GM18870 (cell line): ENCODE data around the gene ENPP6.
A peak's percentile ranks its signal among the peaks of the same experiment; 100 is the strongest.

Source experiments
- ATAC-seq: cut with Tn5 transposase; IDR thresholded peaks from one replicate; pipeline ENCODE4 v1.9.1; 2021; ENCODE audit warnings: moderate library complexity; ENCODE audit not compliant: unreplicated experiment

The ENPP6 gene

GRCh38 chr4:184110452-184111224 is 107.0 kb downstream of the ENPP6 start:
- no peak for ATAC-seq

- no peak for ATAC-seq
Observed at GRCh38 chr4:184108006-184108501, 109.6 kb downstream of the ENPP6 start.

- ATAC-seq, result no peak
Observed at GRCh38 chr4:184104419-184105101, 113.1 kb downstream of the ENPP6 start.

GRCh38 chr4:184103527-184104264 is 114.0 kb downstream of the ENPP6 start:
- no peak for ATAC-seq

GRCh38 chr4:184102927-184103326 is 114.7 kb downstream of the ENPP6 start:
- ATAC-seq, result no peak

GRCh38 chr4:184102488-184102887 is 115.2 kb downstream of the ENPP6 start:
- no peak for ATAC-seq

GRCh38 chr4:184101711-184102110 is 116.0 kb downstream of the ENPP6 start:
- ATAC-seq, result no peak

- peak; percentile 38 for ATAC-seq
Observed at GRCh38 chr4:184100297-184100885, 117.3 kb downstream of the ENPP6 start.

- no peak for ATAC-seq
Observed at GRCh38 chr4:184099535-184099966, 118.1 kb downstream of the ENPP6 start.

GRCh38 chr4:184099000-184099399 is 118.7 kb downstream of the ENPP6 start:
- ATAC-seq, result no peak

- ATAC-seq, result no peak
Observed at GRCh38 chr4:184097815-184098214, 119.9 kb downstream of the ENPP6 start.

GRCh38 chr4:184097241-184097605 is 120.5 kb downstream of the ENPP6 start:
- no peak for ATAC-seq

- no peak for ATAC-seq
Observed at GRCh38 chr4:184096561-184097240, 121.0 kb downstream of the ENPP6 start.

GRCh38 chr4:184094532-184095159 is 123.0 kb downstream of the ENPP6 start:
- no peak for ATAC-seq

GRCh38 chr4:184091986-184092385 is 125.7 kb downstream of the ENPP6 start:
- no peak for ATAC-seq

GRCh38 chr4:184090571-184090970 is 127.1 kb downstream of the ENPP6 start:
- no peak for ATAC-seq

GRCh38 chr4:184080674-184081073 is 137.0 kb downstream of the ENPP6 start:
- ATAC-seq, result no peak

GRCh38 chr4:184074677-184075388 is 142.8 kb downstream of the ENPP6 start:
- ATAC-seq, result no peak

- ATAC-seq, result no peak
Observed at GRCh38 chr4:184067931-184068554, 149.6 kb downstream of the ENPP6 start.
